Measurements from ENCODE around the gene GPC6.

GPC6 gene

DNA sequence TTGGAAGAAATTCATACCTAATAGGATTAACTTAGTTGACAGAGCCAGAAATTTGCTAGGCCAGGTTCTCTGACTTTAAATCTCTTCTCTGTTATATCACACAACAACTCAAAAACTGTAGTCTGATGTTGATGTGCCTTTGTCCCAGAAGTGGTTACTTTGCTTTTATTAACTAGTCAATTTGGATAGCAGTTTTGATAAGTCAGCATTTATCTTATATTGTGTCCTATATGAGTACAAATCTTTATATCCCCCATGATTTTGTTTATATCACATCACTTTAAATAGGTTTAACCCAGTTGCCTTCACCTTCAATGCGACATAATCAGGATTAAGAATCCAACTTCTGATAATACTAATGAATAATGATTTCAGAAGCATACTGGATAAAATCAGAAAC is 459.3 kb downstream of the GPC6 start:
- Histone ChIP-seq H3K9me3 (ENCODE audit: control insufficient read depth, insufficient read depth, low read depth, low read length) (no peaks in the 10 kb centered on the region), H3K27ac (ENCODE audit: extremely low read depth, low read depth, low read length) (no peak overlapping the region), H3K4me1 (ENCODE audit: control insufficient read depth, insufficient read depth, low read length) (no peaks in the 10 kb centered on the region), H3K4me3 (ENCODE audit: low read depth, low read length) (no peak overlapping the region), H3K36me3 (ENCODE audit: control insufficient read depth in 2 of 2, insufficient read depth in 1 of 2, low read length in 2 of 2) (no peaks in the 10 kb centered on the region)
- POLR2A ChIA-PET: no interaction called here
- TF ChIP-seq ZNF398 (tag by site-specific recombination; IDR thresholded peaks at IDR 0.05) (no peak), ZNF202 (tag by site-specific recombination; IDR thresholded peaks at IDR 0.05; ENCODE audit: borderline replicate concordance) (no peak), ZNF366 (tag by site-specific recombination; conservative IDR thresholded peaks at IDR 0.05) (no peak), GFI1B (tag by site-specific recombination; IDR thresholded peaks at IDR 0.05) (no peak), ZNF433 (tag by site-specific recombination; IDR thresholded peaks at IDR 0.05; ENCODE audit: low read depth) (no peak), ZEB2 (tag by site-specific recombination; IDR thresholded peaks at IDR 0.05) (no peak), KLF16 (tag by site-specific recombination; IDR thresholded peaks at IDR 0.05) (no peak), ZSCAN16 (tag by site-specific recombination; IDR thresholded peaks at IDR 0.05) (no peak), ZNF223 (tag by site-specific recombination; IDR thresholded peaks at IDR 0.05) (no peak)
- CTCF ChIA-PET: no interaction called here

DNA sequence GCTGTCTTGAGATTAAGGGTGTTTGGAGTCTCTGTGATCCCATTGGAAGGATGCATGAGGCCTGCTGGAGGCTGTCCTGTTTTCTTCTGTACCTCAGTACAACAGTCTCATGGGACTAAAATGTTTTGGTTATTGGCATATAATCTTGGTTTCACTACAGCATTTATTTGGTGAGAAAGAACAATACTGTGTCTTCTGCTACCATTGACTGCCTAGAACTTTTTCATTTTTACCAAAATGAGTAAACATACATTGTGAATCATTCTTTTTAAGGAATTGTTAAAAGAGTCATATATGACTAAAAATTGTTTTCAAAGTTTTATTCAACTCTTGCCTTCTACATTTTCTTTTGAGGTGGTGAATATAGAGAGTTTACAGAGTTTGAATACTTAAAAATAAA is 459.8 kb downstream of the GPC6 start:
- Histone ChIP-seq H3K27ac (ENCODE audit: extremely low read depth, low read depth, low read length) (no peak overlapping the region), H3K9me3 (ENCODE audit: control insufficient read depth, insufficient read depth, low read depth, low read length) (no peaks in the 10 kb centered on the region), H3K4me3 (ENCODE audit: low read depth, low read length) (no peak overlapping the region), H3K4me1 (ENCODE audit: control insufficient read depth, insufficient read depth, low read length) (no peaks in the 10 kb centered on the region), H3K36me3 (ENCODE audit: control insufficient read depth in 2 of 2, insufficient read depth in 1 of 2, low read length in 2 of 2) (no peaks in the 10 kb centered on the region)
- CTCF ChIA-PET: no interaction called here
- no peak for TF ChIP-seq ZNF830 (tag by site-specific recombination; IDR thresholded peaks at IDR 0.05; ENCODE audit: low read depth)
- TF ChIP-seq, protein P1, sequence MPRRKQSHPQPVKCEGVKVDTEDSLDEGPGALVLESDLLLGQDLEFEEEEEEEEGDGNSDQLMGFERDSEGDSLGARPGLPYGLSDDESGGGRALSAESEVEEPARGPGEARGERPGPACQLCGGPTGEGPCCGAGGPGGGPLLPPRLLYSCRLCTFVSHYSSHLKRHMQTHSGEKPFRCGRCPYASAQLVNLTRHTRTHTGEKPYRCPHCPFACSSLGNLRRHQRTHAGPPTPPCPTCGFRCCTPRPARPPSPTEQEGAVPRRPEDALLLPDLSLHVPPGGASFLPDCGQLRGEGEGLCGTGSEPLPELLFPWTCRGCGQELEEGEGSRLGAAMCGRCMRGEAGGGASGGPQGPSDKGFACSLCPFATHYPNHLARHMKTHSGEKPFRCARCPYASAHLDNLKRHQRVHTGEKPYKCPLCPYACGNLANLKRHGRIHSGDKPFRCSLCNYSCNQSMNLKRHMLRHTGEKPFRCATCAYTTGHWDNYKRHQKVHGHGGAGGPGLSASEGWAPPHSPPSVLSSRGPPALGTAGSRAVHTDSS (tag by site-specific recombination; IDR thresholded peaks at IDR 0.05): no peak
- TF ChIP-seq SP7 (tag by site-specific recombination; IDR thresholded peaks at IDR 0.05): no peak
- TF ChIP-seq ZNF416 (tag by site-specific recombination; IDR thresholded peaks at IDR 0.05): no peak
- no peak for TF ChIP-seq ZBTB20 (tag by site-specific recombination; IDR thresholded peaks at IDR 0.05)
- POLR2A ChIA-PET: no interaction called here

DNA sequence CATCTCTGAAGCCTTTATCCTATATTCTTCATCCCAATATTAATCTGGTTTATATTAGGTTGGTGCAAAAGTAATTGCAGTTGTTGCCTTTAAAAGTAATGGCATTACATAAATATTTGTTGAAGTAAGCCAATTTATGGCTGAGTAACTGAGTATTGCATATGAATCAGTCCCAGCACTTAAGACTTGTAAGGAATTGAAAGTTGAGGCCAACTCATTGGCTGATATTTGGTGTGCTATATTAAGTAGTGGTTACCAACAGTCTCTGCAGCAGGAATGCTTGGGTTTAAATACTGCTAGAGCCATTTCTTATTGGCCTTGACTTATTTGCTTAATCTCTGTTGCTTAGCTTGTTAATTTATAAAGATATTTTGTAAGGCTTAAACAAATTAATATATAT is 460.7 kb downstream of the GPC6 start:
- Histone ChIP-seq H3K4me1 (ENCODE audit: control insufficient read depth, insufficient read depth, low read length) (no peaks in the 10 kb centered on the region), H3K27ac (ENCODE audit: extremely low read depth, low read depth, low read length) (no peak overlapping the region), H3K36me3 (ENCODE audit: control insufficient read depth in 2 of 2, insufficient read depth in 1 of 2, low read length in 2 of 2) (no peaks in the 10 kb centered on the region), H3K4me3 (ENCODE audit: low read depth, low read length) (no peak overlapping the region), H3K9me3 (ENCODE audit: control insufficient read depth, insufficient read depth, low read depth, low read length) (no peaks in the 10 kb centered on the region)
- CTCF ChIA-PET: no interaction called here
- TF ChIP-seq ZNF558 (tag by site-specific recombination; IDR thresholded peaks at IDR 0.05) (no peak), MZF1 (tag by site-specific recombination; IDR thresholded peaks at IDR 0.05; ENCODE audit: borderline replicate concordance) (no peak), ZSCAN16 (tag by site-specific recombination; IDR thresholded peaks at IDR 0.05) (no peak), ZNF707 (tag by site-specific recombination; IDR thresholded peaks at IDR 0.05) (no peak), ZNF843 (tag by site-specific recombination; IDR thresholded peaks at IDR 0.05) (no peak)
- POLR2A ChIA-PET: no interaction called here

GRCh38 chr13:93689333-93689732 is 462.7 kb downstream of the GPC6 start:
- no peak overlapping the region for H3K27ac ChIP-seq (ENCODE audit: extremely low read depth, low read depth, low read length)
- no peak for TF ChIP-seq ZNF624 (tag by site-specific recombination; IDR thresholded peaks at IDR 0.05)
- TF ChIP-seq ZNF2 (tag by site-specific recombination; IDR thresholded peaks at IDR 0.05): no peak
- no peak for TF ChIP-seq ZNF292 (tag by site-specific recombination; IDR thresholded peaks at IDR 0.05; ENCODE audit: borderline replicate concordance, low read depth)
- TF ChIP-seq, protein P2, sequence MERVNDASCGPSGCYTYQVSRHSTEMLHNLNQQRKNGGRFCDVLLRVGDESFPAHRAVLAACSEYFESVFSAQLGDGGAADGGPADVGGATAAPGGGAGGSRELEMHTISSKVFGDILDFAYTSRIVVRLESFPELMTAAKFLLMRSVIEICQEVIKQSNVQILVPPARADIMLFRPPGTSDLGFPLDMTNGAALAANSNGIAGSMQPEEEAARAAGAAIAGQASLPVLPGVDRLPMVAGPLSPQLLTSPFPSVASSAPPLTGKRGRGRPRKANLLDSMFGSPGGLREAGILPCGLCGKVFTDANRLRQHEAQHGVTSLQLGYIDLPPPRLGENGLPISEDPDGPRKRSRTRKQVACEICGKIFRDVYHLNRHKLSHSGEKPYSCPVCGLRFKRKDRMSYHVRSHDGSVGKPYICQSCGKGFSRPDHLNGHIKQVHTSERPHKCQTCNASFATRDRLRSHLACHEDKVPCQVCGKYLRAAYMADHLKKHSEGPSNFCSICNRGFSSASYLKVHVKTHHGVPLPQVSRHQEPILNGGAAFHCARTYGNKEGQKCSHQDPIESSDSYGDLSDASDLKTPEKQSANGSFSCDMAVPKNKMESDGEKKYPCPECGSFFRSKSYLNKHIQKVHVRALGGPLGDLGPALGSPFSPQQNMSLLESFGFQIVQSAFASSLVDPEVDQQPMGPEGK (tag by site-specific recombination; IDR thresholded peaks at IDR 0.05): no peak
- TF ChIP-seq ZNF132 (tag by site-specific recombination; IDR thresholded peaks at IDR 0.05; ENCODE audit: borderline replicate concordance): no peak
- TF ChIP-seq ZNF670 (tag by site-specific recombination; IDR thresholded peaks at IDR 0.05; ENCODE audit: low read depth): no peak
- TF ChIP-seq ZNF555 (tag by site-specific recombination; conservative IDR thresholded peaks at IDR 0.05): no peak
- TF ChIP-seq ZNF548 (tag by site-specific recombination; IDR thresholded peaks at IDR 0.05): no peak
- TF ChIP-seq ZBTB17 (tag by site-specific recombination; IDR thresholded peaks at IDR 0.05): no peak

More at GRCh38 chr13:93689333-93689732, 462.7 kb downstream of the GPC6 start:
- Histone ChIP-seq H3K4me1 (ENCODE audit: control insufficient read depth, insufficient read depth, low read length) (no peaks in the 10 kb centered on the region), H3K4me3 (ENCODE audit: low read depth, low read length) (no peak overlapping the region), H3K36me3 (ENCODE audit: control insufficient read depth in 2 of 2, insufficient read depth in 1 of 2, low read length in 2 of 2) (no peaks in the 10 kb centered on the region), H3K9me3 (ENCODE audit: control insufficient read depth, insufficient read depth, low read depth, low read length) (no peaks in the 10 kb centered on the region)
- CTCF ChIA-PET: no interaction called here
- POLR2A ChIA-PET: no interaction called here
